Renal pelvis (tissue), 4 donors: ENCODE data around the gene REEP6. TPM values are rescaled to one million over a fixed set of nuclear protein-coding genes. Genes with fewer than 3 reads are reported as not detected.
"Not testable (repeated sequence)": the region's sequence is repeated elsewhere in the genome, so short reads cannot be mapped to it uniquely, and the experiment has no call there.

Experiments
- DNase-seq: peaks from one replicate; pipeline ENCODE4 v3.0.0-alpha.2; 2013
- polyA plus RNA-seq, 3 donors: library from polyadenylated mRNA; unstranded; fragments of 120-200 nt; gene quantifications; one replicate each; pipeline ENCODE4 v1.2.1, GENCODE V29; 2013; ENCODE audit not compliant: insufficient read length in 3 of 3

Gene REEP6
- polyA plus RNA-seq, 3 donors = 24.2 to 33.2 (median 26.3) TPM

DNA sequence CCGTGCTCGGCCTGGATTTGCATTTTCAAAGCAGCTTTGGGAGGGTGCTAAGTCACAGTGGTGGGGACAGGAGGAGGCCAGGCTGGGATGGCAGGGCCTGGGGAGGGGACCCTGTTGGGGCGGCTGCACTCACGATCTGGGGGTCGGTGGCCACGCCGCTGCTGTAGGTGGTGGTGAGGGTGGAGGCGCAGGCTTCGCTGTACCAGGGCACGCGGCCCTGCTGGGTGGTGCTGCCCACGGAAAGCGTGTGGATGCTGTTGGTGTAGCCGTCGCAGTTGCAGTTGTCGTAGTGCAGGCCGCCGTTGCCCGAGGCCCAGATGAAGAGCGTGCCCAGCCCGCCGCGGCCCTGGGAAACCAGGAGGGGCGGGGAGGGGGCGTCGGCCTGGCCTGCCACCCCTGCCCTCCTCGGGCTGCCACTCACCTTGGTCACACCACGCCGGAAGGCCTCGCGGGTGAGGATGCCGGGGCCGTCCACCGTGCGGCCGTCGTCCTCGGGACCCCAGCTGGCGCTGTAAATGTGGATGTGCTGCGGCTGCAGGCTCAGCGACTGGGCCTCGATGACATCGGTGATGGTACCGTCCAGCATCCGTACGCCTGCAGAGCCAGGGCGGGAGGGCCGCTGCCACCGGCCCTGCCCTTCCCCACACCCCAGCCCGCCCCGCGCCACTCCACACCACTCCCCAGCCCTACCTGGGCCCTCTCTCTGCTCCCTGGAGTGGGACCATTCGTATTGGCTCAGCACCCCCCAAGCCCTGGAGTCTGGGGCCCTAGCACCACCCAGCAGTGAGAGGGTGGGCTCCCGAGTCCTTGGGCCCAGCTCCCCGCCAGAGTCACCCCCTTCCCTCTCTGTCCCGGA lies 4.0 kb upstream of the REEP6 start:
- no peak for DNase-seq

GRCh38 chr19:1487576-1488281 lies 3.3 kb upstream of the REEP6 start:
- no peak for DNase-seq

GRCh38 chr19:1488282-1488601 lies 2.7 kb upstream of the REEP6 start:
- no peak for DNase-seq

GRCh38 chr19:1489463-1490310 lies 1.3 kb upstream of the REEP6 start:
- no peak for DNase-seq

GRCh38 chr19:1490311-1491113 lies 469 bp upstream of the REEP6 start, which contains the start of gene PCSK4:
Gene PCSK4 (minus strand): TSS chr19:1490350. CDS start chr19:1490346, 4 bp downstream.
- peak; percentile 99 for DNase-seq

GRCh38 chr19:1491849-1492170 lies 829 bp downstream of the REEP6 start:
- no peak for DNase-seq

DNA sequence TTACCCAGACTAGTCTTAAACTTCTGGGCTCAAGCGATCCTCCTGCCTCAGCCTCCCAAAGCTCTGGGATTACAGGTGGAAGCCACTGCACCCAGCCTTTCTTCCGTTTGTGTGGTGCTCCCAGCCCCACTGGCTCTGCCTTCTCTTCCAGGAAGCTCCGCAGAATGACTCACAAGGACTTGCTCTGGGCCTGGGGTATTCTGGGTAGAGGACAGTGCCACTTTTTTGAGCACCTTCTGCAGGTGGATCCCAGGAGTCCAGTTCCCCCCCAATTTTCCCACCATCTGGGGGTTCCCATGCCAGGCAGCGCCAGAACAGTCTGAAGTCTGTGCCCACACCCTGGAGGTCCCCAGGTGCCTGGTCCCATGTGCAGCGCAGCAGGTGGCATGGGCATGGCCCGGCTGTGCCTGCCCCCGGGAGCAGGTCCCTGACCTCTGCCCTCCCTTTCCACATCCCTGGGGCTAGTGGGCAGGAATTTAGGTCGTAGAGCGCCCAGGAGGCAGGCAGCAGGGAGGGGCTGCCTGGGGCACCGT lies 1.6 kb downstream of the REEP6 start:
- no peak for DNase-seq

- no peak for DNase-seq
Observed at GRCh38 chr19:1494115-1494815, 3.3 kb downstream of the REEP6 start.

GRCh38 chr19:1495051-1495798 lies 4.2 kb downstream of the REEP6 start:
- no peak for DNase-seq

- DNase-seq = no peak
Observed at GRCh38 chr19:1495799-1496713, 5.1 kb downstream of the REEP6 start.

DNA sequence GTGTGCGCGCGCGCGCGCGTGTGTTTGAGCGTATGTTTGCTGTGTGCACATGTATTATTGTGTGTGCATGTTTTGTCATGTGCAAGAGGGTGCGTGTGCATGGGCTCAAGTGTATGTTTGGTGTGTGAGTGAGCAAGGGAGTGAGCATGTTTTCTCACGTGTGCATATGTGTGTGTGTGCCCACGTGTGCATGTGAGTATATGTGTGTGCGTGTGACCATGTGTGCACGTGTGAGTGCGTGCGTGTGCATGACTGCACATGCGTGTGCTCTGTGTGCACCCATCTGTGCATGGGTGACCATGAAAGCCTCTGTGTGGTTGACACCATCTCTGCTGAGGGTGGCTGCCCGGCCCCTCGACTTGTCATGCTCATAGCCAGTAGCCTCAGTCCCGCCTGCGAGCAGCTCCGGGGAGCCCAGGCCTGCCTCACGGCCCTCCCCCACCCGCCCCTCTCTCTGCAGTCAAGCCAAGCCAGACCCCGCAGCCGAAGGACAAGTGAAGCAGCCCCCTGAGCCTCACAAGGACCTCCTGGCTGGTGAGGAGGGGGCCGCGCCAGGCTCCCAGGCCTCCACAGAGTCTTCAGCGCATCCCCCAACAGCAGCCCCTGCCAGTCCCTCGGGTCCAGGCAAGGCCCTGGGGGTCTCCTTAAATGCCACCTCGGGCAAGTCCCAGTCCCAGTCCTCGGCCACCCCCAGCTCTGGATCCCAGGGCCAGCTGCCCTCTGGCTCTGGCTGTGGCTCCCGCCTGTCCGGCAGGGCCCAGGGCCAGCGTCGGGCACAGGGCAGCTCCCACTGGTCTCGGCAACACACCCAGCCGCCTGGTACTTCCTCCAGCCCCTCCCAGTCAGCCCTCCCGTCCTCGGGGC lies 6.0 kb downstream of the REEP6 start:
- DNase-seq = no peak

GRCh38 chr19:1497578-1498235 lies 6.7 kb downstream of the REEP6 start:
- no peak for DNase-seq

DNA sequence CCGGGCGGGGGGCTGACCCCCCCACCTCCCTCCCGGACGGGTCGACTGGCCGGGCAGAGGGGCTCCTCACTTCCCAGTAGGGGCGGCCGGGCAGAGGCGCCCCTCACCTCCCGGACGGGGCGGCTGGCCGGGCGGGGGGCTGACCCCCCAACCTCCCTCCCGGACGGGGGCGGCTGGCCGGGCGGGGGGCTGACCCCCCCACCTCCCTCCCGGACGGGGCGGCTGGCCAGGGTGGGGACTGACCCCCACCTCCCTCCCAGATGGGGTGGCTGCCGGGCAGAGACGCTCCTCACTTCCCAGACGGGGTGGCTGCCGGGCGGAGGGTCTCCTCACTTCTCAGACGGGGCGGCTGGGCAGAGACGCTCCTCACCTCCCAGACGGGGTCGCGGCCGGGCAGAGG lies 8.2 kb downstream of the REEP6 start:
- DNase-seq = not testable (repeated sequence)

- DNase-seq = no peak
Observed at GRCh38 chr19:1501200-1501595, 10.2 kb downstream of the REEP6 start.

DNA sequence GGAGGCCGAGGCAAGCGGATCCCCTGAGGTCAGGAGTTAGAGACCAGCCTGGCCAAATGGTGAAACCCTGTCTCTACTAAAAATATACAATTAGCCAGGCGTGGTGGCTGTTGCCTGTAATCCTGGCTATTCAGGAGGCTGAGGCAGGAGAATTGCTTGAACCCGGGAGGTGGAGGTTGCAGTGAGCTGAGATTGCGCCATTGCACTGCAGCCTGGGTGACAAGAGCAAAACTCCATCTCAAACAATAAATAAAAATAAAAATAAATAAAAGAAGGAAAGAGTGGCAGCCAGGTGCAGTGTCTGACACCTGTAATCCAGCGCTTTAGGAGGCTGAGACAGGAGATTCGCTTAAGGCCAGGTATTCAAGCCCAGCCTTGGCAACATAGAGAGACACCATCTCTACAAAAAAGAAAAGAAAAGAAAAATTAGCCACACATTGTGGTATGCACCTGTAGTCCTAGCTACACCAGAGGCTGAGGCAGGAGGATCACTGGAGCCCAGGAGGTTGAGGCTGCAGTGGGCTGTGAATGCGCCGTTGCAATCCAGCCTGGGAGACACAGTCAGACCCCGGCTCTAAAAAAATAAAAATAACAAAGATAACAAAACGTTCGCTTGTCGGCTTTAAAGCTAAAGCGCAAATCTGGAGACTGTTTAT lies 11.6 kb downstream of the REEP6 start:
- no peak for DNase-seq

- no peak for DNase-seq
Observed at GRCh38 chr19:1503089-1503924, 12.3 kb downstream of the REEP6 start.
